Suprapubic skin (tissue), 4 donors: Measurements from ENCODE around the gene C1QTNF4. TPM values are rescaled to one million over a fixed set of nuclear protein-coding genes. Genes with fewer than 3 reads are reported as not detected.

Experiments
- DNase-seq, 2 donors: peaks; one replicate each; pipeline ENCODE4 v3.0.0-alpha.2; 2019; ENCODE audit warnings: low spot score in 2 of 2
- H3K27ac ChIP-seq: fragments of 200-600 bp; sonication (generic); one replicate; pipeline ENCODE4 v1.5.1; 2019
- H3K27me3 ChIP-seq: fragments of 200-600 bp; sonication (generic); one replicate; pipeline ENCODE4 v1.5.1; 2019
- H3K36me3 ChIP-seq: fragments of 200-600 bp; sonication (generic); one replicate; pipeline ENCODE4 v1.5.1; 2019
- H3K4me1 ChIP-seq: fragments of 200-600 bp; sonication (generic); one replicate; pipeline ENCODE4 v1.5.1; 2019
- H3K4me3 ChIP-seq: fragments of 200-600 bp; sonication (generic); one replicate; pipeline ENCODE4 v1.5.1; 2019; ENCODE audit warnings: mild to moderate bottlenecking
- H3K9me3 ChIP-seq: fragments of 200-600 bp; sonication (generic); one replicate; pipeline ENCODE4 v1.5.1; 2019
- CTCF ChIP-seq, 2 donors: fragments of 200-600 bp in 1 of 2; fragments of 450-650 bp in 1 of 2; sonication (generic) in 1 of 2; IDR thresholded peaks; one replicate each; pipeline ENCODE4 v1.5.1; 2016 to 2019; ENCODE audit warnings: antibody characterized with exemption in 2 of 2, mild to moderate bottlenecking in 1 of 2, moderate library complexity in 1 of 2
- EP300 ChIP-seq: sonication (generic); formaldehyde crosslinking; IDR thresholded peaks from one replicate; pipeline ENCODE4 v1.6.1; 2017; ENCODE audit warnings: antibody characterized with exemption
- POLR2A ChIP-seq, 2 donors: fragments of 450-650 bp; IDR thresholded peaks; one replicate each; pipeline ENCODE4 v1.6.1; 2017; ENCODE audit warnings: antibody characterized with exemption in 2 of 2, mild to moderate bottlenecking in 2 of 2, moderate library complexity in 2 of 2
- POLR2AphosphoS5 ChIP-seq, 3 donors: sonication (generic); formaldehyde crosslinking; IDR thresholded peaks; one replicate each; pipeline ENCODE4 v1.6.1; 2017; ENCODE audit warnings: antibody characterized with exemption in 3 of 3
- WGBS: methylation state at CpG from one replicate; pipeline ENCODE4 v1.1.5; 2018; 5-methylcytosine and 5-hydroxymethylcytosine counted together
- total RNA-seq, 4 donors: library from RNA; depleted of rRNA; stranded (reverse); fragments of >200 nt; gene quantifications; one replicate each; pipeline ENCODE4 v1.1.0, GENCODE V29; 2016

Gene C1QTNF4
- total RNA-seq, 4 donors from 2014 or later, result 0.76 to 1.9 (median 1.4) TPM

GRCh38 chr11:47541070-47541469 lies 53.1 kb downstream of the C1QTNF4 start:
- H3K27ac ChIP-seq, result no peak overlapping the region
- DNase-seq, result no peak
- TF ChIP-seq POLR2A (IDR thresholded peaks at IDR 0.05), result no peak
- no peak for TF ChIP-seq POLR2AphosphoS5 (IDR thresholded peaks at IDR 0.05)
- no peak for TF ChIP-seq EP300
- no peak for TF ChIP-seq CTCF (IDR thresholded peaks at IDR 0.05)
- WGBS, result 98% methylated on average over 2 of the region's 2 CpGs
- no peaks in the 10 kb centered on the region for H3K27me3 ChIP-seq
- H3K4me3 ChIP-seq, result no peak overlapping the region
- H3K9me3 ChIP-seq, result no peaks in the 10 kb centered on the region
- H3K36me3 ChIP-seq, result no peaks in the 10 kb centered on the region
- H3K4me1 ChIP-seq, result peaks cover 41% of the 10 kb centered on the region

- 39% methylated on average over 2 of the region's 2 CpGs for WGBS
- no peak for TF ChIP-seq EP300
- no peak for TF ChIP-seq CTCF (IDR thresholded peaks at IDR 0.05)
- no peak for TF ChIP-seq POLR2AphosphoS5 (IDR thresholded peaks at IDR 0.05)
- no peak for TF ChIP-seq POLR2A (IDR thresholded peaks at IDR 0.05)
- no peaks in the 10 kb centered on the region for H3K9me3 ChIP-seq
- H3K27me3 ChIP-seq, result no peaks in the 10 kb centered on the region
- no peaks in the 10 kb centered on the region for H3K36me3 ChIP-seq
- no peak for DNase-seq
- H3K27ac ChIP-seq, result no peak overlapping the region
- peaks cover 49% of the 10 kb centered on the region for H3K4me1 ChIP-seq
- H3K4me3 ChIP-seq, result no peak overlapping the region
These were observed 54.6 kb downstream of the C1QTNF4 start for GRCh38 chr11:47539681-47540039.

Other genes starting within 250 kb of the C1QTNF4 start
- gene MYBPC3, start 241.7 kb downstream of the C1QTNF4 start, total RNA-seq, result under 1 TPM in 2 of 4 donors, not detected in 2; 0.21 to 0.57 TPM
- 10 to 100 TPM in 2 of 4 donors, 1 to 10 TPM in 2; 4.7 to 13.4 (median 9.8) TPM for gene SPI1, start 215.9 kb downstream of the C1QTNF4 start, total RNA-seq
- gene SLC39A13, start 185.8 kb downstream of the C1QTNF4 start, total RNA-seq, result 10 to 100 TPM; 45.5 to 53.8 (median 52.3) TPM
- 100 to 1,000 TPM in 3 of 4 donors, 10 to 100 TPM in 1; 52.5 to 124 (median 103) TPM for gene PSMC3, start 168.0 kb downstream of the C1QTNF4 start, total RNA-seq
- 1 to 10 TPM in 2 of 4 donors, under 1 TPM in 1, not detected in 1; 0.59 to 4.6 (median 1.0) TPM for gene RAPSN, start 145.3 kb downstream of the C1QTNF4 start, total RNA-seq
- 100 to 1,000 TPM in 2 of 4 donors, 10 to 100 TPM in 2; 90.3 to 210 (median 101) TPM for gene CELF1, start 41.3 kb downstream of the C1QTNF4 start, total RNA-seq
- 10 to 100 TPM; 63.2 to 81.4 (median 71.6) TPM for gene PTPMT1, start 28.8 kb downstream of the C1QTNF4 start, total RNA-seq
- gene KBTBD4, start 15.4 kb downstream of the C1QTNF4 start, total RNA-seq, result 10 to 100 TPM; 18.4 to 32.2 (median 21.2) TPM
- gene NDUFS3, start 15.3 kb downstream of the C1QTNF4 start, total RNA-seq, result 10 to 100 TPM; 41.3 to 79.5 (median 62.5) TPM
- gene FAM180B, start 7.7 kb downstream of the C1QTNF4 start, total RNA-seq, result 1 to 10 TPM in 2 of 4 donors, under 1 TPM in 1, not detected in 1; 0.72 to 2.3 (median 1.7) TPM
- gene MTCH2, start 48.1 kb upstream of the C1QTNF4 start, total RNA-seq, result 10 to 100 TPM; 31.1 to 60.9 (median 51.2) TPM
- gene AGBL2, start 121.0 kb upstream of the C1QTNF4 start, total RNA-seq, result under 1 TPM in 2 of 4 donors, not detected in 2; 0.29 to 0.89 TPM
- 100 to 1,000 TPM in 3 of 4 donors, 10 to 100 TPM in 1; 99.3 to 397 (median 143) TPM for gene FNBP4, start 172.9 kb upstream of the C1QTNF4 start, total RNA-seq